Pulmonary artery endothelial cell (primary cell): ENCODE results near the gene CLCNKB. TPM values are rescaled to one million over a fixed set of nuclear protein-coding genes. Genes with fewer than 3 reads are reported as not detected.
"Not testable (repeated sequence)": the region's sequence is repeated elsewhere in the genome, so short reads cannot be mapped to it uniquely, and the experiment has no call there.

Experiments
- DNase-seq: peaks from one replicate; pipeline ENCODE4 v3.0.0-alpha.2; 2011; ENCODE audit warnings: low read depth, low spot score
- total RNA-seq: library from RNA; depleted of rRNA; stranded (reverse); fragments of >200 nt; gene quantifications from 2 replicates; pipeline ENCODE4 v1.2.3, GENCODE V29; 2014

CLCNKB gene
- total RNA-seq, 1 donor from 2014 or later, result 0.07 TPM

DNA sequence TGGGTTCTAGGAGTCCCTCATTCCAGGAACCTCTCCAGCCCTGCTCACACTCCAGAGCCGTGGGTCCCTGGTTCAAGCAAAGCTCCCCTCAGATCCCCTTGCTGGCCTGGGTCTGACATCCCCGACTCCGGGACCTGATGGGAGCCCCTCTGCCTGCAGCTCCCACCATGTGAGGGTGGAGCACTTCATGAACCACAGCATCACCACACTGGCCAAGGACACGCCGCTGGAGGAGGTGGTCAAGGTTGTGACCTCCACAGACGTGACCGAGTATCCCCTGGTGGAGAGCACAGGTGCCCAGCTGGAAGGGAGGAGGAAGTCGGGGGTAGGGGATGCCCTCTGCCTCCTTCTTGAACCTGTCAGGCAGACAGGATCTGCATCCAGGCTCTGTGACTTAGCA lies 12.0 kb upstream of the CLCNKB start:
- no peak for DNase-seq

DNA sequence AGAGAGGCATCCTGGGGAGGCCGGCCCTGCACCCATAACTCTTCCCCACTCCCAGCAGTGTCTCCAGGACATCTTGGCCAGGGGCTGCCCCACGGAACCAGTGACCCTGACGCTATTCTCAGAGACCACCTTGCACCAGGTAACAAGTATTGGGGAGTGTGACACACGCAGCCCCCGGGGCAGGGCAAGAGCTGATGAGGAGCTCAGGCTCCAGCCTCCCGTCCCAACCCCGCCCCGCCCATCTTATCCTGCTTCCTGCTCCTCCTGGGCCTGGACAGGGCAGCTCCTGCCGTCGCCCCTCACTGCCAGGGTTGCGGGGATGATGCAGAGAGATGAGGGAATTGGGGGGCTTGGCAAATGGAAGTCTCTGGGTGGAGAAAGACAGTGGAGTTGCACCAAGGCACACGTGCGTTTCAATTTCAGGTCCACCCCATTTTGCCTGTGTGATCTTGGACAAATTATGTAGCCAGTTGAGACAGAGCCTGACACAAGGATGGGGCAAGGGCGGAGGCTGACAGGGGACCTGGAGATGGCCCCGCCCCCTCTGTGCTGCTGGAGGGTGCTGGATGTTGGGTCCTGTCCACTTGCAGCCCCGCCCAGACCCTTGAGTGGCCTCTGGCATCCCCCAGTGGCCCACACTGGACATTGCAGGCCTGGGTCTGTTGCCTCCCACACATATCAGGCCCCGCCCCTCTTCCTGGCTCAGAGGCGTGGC lies 11.0 kb upstream of the CLCNKB start:
- peak; percentile 49 for DNase-seq

DNA sequence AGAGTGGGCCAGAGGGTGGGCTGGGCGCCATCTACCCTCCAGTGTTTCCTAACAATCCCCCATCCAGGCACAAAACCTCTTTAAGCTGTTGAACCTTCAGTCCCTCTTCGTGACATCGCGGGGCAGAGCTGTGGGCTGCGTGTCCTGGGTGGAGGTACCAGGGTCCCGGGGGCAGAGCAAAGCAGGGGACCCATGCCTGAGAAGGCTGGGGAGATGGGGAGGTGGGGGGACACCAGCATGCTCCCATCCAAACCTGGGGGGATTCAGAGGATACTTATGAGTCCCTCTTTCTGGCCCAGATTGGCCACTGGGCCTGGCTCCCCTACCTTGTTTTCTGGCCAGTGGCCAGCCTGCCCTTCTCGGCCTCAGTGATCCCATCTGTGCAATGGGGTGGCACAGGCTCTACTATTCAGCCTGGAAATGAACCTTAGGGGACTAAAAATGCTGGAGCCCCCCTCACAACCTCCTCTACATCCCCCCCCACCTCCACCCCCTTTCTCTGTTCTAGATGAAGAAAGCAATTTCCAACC lies 10.4 kb upstream of the CLCNKB start:
- not testable (repeated sequence) for DNase-seq

DNA sequence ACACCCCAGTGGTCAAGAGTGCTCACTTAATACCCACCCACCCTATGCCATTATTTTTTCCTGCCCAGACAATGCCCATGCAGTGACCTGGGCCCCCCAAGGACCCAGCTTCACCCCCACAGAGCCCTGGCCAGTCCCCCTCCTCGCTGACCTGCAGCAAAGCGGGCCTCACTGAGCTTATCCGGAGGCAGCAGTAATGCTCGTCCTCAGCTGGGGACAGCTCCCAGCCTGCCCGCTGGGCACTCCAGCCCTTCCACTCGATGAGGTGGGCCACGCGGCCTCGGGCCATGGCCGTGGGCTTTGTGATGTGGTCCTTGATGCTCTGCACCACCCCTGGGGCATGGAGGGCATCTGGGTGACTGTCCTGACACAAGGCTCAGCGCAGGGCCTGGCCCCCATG lies 7.1 kb upstream of the CLCNKB start:
- not testable (repeated sequence) for DNase-seq

DNA sequence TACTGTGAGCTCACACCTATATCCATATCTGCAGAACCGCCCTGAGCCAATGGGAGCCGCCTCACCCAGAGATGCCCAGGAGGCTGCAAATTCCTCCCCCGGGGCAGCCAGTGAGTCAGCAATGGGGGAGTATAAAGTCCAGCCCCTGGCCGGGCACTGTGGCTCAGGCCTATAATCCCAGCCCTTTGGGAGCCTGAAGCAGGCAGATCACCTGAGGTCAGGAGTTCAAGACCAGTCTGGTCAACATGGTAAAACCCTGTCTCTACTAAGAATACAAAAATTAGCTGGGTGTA lies 5.0 kb upstream of the CLCNKB start:
- no peak for DNase-seq

DNA sequence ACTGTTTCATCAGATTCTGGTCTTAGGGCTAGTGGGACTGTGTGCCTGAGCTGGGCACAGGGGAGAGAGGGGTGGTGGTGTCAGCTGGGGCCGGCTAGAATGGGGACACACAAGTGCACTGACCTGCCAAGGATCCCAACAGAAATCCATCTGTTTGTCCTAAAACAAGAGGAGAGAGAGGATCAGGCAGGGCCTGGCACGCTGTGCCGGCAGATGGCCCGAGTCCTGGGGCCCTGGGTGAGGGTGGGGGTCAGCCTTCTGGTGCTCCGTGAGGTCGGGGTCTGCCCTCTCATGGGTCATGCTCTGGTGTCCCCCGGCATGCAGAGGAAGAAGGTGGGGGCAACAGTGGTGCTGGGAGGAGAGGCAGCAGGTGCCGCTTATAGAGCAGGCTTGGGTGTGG lies 3.7 kb upstream of the CLCNKB start:
- DNase-seq, result not testable (repeated sequence)

DNA sequence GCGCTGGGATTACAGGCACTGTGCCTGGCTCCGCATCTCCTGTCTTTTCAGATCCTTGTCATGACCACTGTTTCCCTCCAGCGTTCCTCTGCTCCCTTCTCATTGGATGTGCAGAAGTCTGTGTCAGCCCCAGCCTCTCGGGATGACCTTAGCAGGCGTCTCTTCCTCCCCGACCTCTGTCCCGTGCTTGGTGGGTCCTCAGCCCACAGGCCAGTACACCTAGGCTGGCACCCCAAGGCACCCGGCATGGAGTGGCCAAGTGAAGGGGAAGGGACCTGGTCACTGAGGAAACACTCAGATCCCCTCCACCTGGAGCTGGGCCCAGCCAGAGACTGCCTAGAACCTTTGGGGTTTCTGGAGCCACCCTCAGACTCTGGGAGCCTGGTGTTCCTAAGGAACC lies 2.4 kb upstream of the CLCNKB start:
- DNase-seq, result no peak

GRCh38 chr1:16042096-16042495 lies 1.5 kb upstream of the CLCNKB start:
- DNase-seq, result no peak

DNA sequence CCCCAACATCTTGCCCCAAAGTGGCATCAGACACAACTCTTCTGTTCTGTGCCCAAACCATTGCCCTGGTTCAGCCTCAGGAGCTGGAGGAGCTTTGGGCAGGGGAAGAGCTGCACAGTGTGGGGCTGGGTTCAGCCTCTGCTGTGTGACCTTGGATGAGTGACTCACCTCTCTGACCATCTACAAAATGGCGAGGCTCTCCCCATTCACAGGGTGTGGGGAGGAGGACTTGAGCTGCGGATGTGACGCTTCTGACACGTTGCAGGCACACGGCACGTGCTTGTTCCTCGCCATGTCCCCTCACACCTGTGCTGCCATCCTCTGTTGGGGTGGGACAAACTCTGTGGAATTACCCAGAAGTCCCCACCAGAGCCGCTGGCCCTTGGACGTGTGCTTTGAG lies 928 bp upstream of the CLCNKB start:
- not testable (repeated sequence) for DNase-seq

DNA sequence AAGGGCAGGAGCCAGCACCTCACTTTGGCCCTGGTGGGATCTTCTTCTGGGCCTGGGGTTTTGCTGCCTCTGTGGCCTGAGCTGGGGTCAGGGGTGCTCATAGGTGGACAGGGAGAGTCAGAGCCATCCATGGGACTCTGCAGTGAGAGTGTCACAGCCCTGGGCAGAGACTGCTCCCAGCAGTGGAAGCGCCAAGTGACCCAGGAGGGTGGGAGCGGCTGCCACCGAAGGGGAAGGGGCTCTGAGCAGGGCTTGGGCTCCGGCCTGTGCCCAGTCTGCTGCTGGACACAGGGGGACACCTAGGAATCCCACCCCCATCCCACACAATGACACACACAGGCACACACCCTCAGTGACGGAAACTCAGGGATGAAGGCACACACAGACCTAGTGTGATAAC lies 368 bp downstream of the CLCNKB start:
- no peak for DNase-seq

- DNase-seq, result no peak
Observed at GRCh38 chr1:16046842-16047241, 3.3 kb downstream of the CLCNKB start.

DNA sequence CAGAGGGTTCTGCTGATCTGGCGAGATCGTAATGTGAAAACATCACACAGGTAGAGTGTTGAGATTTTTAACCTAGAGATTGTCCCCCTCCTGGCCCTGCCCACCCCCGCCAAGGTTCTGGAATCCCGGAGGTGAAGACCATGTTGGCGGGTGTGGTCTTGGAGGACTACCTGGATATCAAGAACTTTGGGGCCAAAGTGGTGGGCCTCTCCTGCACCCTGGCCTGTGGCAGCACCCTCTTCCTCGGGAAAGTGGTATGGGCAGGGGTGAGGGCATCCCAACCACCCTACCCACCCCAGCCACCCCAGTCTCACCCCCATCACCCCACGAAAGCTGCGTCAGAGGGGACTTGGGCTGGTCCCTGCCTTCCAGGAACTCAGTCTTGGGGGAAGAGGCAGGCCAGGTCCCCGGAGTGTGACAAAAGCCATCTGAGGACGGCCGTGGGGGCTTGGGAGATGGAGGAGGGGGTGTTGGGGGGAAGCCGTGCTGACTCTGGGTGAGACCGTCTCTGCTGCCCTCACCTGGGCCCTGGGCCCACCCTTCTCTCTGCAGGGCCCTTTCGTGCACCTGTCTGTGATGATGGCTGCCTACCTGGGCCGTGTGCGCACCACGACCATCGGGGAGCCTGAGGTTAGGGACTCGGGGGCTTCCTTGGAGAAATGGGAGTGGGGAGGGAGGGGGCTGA lies 4.4 kb downstream of the CLCNKB start:
- DNase-seq, result no peak

GRCh38 chr1:16048573-16049189 lies 5.1 kb downstream of the CLCNKB start:
- no peak for DNase-seq

DNA sequence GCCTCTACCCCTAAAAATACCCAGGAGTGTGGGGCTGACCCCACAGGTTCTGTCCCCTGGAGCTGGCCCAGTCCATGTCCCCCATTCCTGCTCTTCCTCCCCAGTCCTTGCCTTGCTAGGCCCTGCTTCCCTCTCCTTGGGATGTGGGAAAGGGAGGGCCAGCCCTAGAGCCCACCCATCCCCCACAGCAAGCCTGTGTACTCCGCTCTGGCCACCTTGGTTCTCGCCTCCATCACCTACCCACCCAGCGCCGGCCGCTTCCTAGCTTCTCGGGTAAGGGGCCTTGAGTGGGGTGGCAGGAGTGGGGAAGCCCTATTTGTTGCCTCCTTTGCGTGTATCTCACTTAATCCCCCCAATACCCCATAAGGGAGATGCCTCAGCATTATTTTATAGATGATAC lies 6.7 kb downstream of the CLCNKB start:
- DNase-seq, result no peak

GRCh38 chr1:16051039-16051438 lies 7.5 kb downstream of the CLCNKB start:
- no peak for DNase-seq

- not testable (repeated sequence) for DNase-seq
Observed at GRCh38 chr1:16051949-16052348, 8.4 kb downstream of the CLCNKB start.

DNA sequence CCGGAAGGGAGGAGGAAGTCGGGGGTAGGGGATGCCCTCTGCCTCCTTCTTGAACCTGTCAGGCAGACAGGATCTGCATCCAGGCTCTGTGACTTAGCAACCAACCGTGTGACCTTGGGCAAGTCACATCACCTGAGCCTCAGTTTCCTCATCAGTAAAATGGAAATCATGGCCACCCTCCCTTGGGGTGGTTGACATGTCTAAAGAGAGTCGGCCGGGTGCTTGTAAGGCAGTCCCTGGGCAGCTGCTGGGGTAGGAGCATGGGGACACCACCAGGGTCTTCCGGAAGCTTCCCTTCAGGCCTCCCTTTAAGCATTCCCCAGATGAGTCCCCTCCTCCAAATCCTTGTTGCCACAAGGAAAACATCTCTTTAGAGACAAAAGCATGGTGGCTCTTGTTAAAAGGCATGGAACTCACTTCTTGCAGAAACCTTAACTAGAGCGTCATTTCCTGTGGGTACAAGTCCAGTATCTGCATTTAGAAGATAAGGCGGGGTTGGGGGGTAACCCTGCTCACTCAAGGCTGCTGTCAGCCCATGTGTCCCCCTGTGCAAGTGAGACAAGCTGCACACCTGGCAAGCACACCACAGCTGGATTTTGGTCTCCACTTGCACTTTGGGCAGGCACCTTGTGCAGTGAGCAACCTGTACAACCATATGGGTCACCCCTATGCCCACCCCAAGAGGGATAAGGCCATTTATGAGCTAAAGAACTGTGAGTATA lies 10.4 kb downstream of the CLCNKB start:
- DNase-seq, result no peak

- no peak for DNase-seq
Observed at GRCh38 chr1:16054598-16055540, 11.3 kb downstream of the CLCNKB start.

- peak; percentile 24 for DNase-seq
Observed at GRCh38 chr1:16055613-16056520, 12.3 kb downstream of the CLCNKB start.

DNA sequence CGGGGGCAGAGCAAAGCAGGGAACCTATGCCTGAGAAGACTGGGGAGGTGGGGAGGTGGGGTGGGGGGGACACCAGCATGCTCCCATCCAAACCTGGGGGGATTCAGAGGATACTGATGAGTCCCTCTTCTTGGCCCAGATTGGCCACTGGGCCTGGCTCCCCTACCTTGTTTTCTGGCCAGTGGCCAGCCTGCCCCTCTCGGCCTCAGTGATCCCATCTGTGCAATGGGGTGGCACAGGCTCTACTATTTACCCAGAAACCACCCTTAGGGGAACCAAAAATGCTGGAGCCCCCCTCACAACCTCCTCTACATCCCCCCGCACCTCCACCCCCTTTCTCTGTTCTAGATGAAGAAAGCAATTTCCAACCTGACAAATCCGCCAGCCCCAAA lies 12.9 kb downstream of the CLCNKB start:
- not testable (repeated sequence) for DNase-seq
